Measurements from ENCODE around the gene SRRM5.
"Not testable (repeated sequence)": the region's sequence is repeated elsewhere in the genome, so short reads cannot be mapped to it uniquely, and the experiment has no call there.

The SRRM5 gene, protein sequence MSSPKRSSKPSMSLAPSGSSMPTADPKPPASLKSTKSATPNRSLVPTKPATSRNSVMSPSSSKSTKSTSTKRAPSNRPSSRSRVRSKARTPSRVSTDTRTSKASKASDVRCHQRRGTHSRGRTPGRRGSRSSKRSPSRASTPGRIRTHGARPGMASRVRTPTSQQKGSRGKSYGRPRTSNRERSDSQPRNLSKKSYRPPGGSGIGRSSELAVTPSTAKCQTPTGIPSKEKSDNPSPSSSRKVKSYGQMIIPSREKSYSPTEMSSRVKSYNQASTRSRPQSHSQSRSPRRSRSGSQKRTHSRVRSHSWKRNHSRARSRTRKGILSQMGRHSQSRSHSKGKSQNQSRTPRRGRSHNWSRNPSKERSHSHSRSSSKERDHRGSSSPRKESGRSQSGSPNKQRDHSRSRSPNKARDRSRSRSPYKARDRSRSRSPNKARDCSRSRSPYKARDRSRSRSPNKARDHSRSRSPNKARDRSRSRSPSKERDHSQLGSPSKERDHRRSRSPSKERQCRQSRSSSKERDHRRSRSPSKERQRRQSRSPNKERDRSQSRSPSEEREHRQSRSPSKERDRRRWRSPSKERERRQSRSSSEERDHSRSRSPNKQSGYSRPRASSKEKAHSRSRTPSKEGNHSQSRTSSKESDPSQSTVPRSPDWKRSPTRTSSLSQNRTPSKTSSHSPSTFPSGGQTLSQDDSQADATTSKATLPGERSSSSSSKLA

DNA sequence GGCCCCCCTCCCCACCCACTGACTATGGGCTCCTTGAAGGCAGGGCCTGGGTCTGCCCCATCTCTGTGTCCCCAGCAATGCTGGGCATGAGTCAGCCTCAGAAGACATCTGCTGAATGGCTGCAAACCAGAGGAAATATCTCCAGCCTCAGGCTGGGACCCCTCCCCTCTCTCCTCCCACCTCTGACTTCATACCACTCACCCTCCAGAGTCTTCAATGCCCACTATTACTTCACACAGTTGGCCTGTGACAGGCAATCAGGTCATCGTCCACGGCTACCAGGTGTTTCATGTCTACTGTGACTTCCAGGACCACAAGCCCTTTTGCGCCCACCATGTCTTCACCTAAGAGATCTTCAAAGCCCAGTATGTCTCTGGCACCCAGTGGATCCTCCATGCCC lies at the start of gene SRRM5:
SRRM5 (plus strand) TSS at position 301 of the 400 bp plus-strand sequence; CDS start at position 335, 34 bp downstream.
- no peak for DNase-seq

DNA sequence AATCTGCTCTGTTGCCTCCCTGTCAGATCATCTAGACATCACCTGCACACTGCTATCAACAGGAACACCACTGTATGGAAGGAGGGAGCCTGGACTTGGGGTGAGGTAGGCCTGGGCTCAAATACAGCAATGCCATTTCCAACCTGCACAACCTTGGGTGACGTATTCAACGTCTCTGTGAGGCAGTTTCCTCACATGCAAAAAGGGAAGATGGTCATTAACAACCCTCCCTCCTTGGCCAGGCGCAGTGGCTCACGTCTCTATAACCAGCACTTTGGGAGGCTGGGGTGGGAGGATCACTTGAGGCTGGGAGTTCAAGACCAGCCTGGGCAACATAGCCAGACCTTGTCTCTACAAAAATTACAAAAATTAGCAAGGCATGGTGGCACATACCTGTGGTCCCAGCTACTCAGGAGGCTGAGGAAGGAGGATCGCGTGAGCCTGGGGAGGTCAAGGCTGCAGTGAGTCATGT lies 49.6 kb upstream of the SRRM5 start:
- DNase-seq = no peak

DNA sequence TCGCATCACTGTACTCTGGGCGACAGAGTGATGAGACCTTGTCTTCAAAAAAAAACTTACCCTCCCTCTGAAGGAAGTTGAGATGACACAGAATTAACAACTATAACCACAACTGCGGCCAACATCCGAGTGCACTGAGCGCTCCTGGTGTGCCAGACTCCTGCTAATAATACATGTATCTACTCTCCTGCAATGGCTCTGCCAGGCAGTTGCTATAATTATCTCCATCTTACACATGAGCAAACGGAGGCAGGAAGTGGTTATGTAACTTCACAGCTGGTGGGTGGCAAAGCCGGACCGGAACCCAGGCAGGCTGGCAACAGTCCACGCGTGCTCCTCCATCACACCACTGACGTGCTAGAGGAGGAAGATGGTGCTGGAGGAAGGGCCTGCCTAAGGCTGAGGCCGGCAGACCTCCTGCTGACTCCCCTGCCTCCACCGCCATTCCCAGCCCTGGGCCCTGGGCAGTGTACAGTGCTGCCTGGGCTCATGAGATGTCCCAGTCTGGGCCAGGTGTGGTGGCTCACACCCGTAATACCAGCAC lies 49.1 kb upstream of the SRRM5 start:
- DNase-seq = peak; percentile 52

DNA sequence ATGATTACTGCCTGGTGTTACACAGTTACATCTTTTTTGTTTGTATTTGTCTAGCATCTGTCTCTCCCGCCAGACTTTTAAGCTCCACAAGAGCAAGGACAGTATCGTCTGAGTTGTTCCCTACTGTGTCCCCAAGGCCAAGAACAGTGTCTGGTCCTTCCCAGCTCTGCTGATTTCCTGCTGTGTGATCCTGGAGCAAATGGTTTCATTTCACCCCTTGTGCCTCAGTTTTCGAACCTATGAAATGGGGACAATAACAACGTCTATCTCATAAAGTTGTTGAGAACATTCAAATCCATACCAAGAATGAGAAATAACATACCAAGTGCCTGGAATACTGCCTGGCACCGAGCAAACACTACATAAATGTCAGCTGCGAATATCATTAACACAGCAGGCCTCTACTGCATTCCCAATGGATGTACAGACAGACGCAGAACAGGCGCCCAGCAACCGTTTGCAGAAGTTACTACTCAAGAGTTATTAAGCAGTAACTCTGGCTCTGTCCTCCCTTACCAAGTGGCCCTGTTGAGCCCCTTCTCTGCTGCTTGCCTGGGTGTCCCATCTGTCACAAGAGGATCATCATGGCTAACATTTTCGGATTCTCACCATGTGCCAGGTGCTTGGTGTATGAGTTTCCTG lies 48.0 kb upstream of the SRRM5 start:
- no peak for DNase-seq

DNA sequence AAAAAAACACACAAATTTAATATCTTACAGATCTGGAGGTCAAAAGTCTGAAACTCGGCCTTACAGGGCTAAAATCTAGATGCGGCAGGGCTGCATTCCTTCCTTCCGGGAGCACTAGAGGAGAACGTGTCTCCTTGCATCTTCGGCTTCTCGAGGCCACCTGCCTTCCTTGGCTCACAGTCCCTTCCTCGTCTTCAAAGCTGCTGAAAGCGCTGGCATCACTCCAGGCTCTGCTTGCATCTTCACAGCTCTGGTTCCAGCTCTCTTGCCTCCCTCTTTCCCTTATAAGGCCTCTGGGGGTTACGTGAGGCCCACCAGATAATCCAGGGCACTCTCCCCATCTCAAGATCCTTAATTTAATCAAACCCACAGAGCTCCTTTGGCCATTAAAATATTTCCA lies 47.1 kb upstream of the SRRM5 start:
- DNase-seq = no peak

DNA sequence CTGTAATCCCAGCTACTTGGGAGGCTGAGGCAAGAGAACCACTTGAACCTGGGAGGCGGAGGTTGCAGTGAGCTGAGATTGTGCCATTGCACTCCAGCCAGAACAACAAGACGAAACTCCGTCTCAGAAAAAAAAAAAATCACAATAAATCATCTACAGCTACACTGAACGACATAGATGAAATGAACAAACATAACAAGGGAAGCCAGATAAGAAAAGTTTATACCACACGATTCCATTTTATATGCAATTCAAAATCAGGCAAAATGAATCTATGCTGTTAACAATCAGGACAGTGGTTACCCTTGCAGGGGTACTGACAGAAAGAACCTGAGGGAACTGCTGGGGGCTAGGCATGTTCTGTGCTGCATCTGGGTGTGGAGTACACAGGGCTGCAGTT lies 42.2 kb upstream of the SRRM5 start:
- no peak for DNase-seq

DNA sequence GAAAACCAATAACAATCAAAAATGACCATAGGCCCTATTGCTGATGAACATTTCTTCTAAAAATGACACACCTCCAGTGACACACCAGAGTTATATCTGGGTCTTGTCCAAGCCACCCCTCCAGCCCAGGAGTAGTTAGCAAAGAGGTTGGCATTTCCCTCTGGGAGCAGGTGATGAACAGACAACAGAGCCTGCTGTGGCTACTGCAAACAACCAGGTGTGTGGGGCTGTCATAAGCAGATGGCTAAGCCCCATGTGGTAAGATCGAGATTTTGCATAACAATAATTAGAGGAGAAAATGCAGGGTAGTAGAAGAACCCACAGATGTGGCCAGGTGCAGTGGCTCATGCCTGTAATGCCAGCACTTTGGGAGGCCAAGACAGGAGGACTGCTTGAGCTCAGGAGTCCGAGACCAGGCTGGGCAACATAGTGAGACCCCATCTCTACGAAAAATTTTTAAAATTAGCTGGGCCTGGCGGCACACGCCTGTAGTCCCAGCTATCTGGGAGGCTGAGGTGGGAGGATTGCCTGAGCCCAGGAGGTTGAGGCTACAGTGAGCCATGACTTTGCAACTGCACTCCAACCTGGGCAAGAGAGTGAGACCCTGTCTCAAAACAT lies 41.6 kb upstream of the SRRM5 start:
- DNase-seq = peak; percentile 30

DNA sequence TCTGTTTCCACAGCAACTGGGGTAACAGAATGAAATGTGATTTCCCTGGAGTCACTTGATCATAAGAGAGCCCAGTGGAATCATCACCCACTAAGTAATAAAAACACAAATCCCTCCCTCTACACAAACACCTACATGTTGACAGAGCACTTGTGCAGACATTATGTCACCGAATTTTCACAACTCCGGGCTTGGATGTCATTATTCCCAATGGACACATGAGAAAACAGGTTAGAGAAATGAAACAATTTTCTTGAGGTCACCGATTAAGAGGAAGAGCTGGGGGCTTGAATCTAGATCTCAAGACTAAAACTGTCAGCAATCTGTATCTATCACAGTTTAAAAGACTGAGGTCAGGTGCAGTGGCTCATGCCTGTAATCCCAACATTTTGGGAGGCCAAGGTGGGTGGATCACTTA lies 39.7 kb upstream of the SRRM5 start:
- no peak for DNase-seq

DNA sequence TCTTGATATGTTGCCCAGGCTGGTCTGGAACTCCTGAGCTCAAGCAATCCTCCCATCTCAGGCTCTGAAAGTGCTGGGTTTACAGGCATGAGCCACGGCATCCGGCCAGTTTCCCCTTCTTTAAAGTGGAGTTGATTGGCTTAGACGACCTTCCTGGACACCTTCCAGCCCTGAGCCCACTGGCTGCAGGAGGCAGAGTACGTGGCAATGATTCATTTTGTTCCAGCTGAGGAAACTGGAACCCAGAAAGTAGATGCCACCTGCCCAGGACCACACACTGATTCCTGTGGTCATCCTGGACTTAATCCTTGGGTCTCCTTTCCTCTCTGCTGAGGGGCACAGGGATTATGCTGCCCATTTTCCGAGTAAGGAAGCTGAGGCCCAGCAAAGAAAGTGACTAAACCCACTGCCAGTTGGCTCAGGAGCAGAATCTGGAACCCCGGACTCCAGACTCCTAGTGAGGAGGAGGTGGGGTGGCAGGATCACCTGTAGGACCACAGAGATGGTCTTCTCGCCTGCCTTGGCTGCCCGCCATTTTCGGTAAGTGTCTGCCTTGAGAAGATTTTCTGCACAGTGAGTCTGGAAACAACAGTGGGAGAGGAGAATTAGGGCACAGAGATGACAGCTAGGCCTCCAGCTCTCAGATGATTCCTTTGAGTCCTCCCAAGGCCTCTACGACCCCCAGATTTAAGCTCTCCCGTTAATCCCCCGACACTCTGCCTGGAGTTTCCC lies 37.3 kb upstream of the SRRM5 start:
- no peak for DNase-seq

DNA sequence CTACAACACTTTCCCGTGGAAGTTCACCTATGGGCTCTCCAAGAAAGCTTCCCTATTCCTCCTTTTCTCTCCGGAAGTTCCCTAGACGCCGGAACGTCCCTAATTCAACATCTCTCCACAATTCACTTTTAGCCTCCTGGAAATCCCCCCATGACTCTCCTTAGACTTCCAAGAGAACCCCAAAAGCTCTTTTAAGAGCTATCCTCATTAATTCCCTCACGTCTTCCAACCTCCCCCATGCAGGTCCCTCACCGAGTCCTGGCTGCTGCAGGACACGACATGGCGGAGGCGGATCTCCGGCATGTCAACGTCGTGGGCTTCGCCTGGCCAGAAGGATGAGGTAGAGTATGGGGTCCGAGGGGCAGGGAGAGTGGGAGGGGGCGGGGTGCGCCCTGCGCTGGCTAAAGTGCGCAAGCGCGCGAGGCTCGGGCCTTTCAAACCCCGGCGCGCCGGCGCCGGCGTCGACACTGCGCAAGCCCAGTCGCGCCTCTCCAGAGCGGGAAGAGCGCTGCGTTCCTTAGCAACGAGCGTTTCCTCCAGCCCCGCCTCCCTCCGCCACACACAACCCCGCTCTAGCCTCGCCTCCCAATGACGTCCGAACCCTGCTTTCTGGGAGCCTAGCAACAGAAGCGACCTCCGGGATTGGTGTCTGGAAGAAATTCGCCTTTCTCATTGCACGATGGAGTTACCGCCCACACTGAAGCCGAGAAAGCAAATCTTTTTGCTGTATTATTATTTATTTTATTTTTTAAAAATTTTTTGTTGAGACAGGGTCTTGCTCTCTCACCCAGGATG lies 36.5 kb upstream of the SRRM5 start, which contains the start of the genes PINLYP and XRCC1:
PINLYP (plus strand) TSS at position 646 of the 795 bp plus-strand sequence. CDS start 1,391 bp downstream, outside the sequence.
XRCC1 (minus strand) TSS at position 372 of the 795 bp plus-strand sequence; CDS start at position 303, 69 bp downstream.
- peak; percentile 96 for DNase-seq

DNA sequence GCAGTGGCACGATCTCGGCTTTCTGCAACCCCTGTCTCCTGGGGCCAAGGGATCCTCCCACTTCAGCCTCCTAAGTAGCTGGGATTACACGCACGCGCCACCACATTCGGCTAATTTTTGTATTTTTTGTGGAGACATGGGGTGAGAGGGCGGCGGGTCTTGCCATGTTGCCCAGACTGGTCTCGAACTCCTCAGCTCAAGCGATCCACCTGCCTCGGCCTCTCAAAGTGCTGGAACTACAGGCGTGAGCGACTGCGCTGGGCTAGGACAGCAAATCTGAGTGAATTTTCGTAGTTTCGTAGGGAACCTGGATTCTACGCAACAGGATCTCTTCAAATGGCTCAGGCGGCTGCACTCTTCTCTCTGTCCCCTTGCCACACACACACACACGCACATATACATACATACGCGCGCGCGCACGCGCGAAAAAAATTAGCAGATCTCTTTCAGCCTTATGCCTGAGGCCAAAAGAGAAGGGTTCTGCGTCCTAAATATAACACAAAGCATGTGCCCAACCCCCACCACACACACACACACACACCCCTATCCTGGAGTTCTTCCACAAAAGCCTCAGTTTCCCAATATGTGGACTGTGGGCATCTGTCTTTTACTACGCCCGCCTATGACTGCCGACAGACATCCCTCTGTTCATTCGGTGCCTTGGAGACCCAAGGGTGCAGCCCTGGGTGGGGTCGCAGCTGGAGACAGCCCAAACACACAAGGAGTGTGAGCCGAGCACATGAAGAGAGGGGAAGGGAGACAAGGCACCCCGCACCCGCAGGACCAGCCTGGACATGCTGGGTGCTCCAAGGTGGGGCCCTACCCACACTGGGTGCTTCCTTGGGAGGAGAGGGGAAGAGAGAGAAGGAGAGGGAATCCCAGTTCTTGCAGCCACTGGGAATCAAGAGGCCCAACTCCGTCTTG lies 35.7 kb upstream of the SRRM5 start:
- DNase-seq = no peak

DNA sequence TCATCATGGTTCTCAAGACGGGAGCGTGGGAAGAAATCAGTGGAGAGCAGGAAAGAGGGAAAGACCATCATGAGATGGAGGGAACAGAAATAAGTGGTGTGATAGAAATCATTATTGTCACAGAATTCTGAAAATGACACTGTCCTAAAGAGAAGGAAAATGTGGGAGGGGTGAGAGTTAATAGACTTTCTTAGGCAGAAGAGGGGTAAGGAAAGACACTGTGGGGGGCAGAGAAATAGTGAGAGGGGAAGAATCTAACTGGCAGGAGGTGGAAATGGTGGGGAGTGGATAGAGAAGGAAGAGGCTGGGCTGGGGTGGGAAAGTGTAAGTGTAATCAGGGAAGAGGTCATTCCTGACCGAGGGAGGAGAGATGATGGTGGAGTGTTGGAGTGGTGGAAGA lies 33.1 kb upstream of the SRRM5 start:
- no peak for DNase-seq

DNA sequence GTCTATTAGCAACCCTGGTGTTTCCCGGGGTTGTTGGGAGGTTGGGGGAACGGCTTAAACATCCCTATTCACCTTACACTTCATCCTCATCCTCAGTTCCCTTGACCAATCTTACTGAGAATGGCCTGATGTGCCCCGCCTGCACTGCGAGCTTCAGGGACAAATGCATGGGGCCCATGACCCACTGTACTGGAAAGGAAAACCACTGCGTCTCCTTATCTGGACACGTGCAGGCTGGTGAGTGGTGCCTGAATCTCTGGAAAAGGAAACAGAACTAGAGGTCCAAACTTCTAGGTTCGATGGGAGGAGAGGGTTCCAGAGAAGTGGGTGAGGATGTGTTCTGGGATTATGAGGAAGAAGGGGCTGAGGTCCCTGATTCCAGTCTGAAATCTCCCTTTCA lies 30.4 kb upstream of the SRRM5 start:
- DNase-seq = no peak

DNA sequence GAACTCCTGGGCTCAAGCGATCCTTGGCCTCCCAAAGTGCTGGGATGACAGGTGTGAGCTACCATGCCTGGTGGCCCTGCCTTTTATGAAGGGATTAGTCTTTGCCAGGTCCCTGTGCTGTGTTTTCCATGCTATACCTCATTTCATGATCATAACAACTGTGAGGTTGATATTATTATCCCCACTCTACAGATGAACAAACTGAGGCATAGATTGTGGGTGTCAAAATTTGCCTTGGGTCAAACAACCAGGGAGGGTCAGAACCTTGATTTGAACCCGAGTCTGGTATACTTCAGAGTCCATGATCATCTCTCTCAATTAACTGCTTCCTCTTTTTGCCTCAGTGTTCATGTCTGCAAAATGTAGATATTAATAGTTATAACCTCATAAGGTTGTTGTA lies 29.4 kb upstream of the SRRM5 start:
- no peak for DNase-seq

DNA sequence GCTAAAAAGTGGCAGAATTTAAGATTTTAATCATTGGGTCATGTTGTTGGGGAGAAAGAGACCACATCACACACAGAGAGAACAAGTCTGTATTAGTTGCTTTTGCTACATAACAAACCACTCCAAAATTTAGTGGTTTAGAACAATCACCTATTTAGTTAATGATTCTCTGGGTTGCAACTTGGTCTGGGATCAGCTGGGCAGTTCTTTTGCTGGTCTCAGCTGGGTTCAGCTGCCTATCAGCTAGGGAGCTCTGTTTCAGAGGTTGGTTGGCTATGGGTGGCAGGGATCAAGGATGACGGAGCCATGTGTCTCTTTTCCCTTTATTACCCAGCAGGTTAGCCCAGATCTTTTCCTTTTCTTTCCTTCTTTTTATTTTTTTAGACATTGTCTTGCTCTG lies 27.4 kb upstream of the SRRM5 start:
- no peak for DNase-seq

DNA sequence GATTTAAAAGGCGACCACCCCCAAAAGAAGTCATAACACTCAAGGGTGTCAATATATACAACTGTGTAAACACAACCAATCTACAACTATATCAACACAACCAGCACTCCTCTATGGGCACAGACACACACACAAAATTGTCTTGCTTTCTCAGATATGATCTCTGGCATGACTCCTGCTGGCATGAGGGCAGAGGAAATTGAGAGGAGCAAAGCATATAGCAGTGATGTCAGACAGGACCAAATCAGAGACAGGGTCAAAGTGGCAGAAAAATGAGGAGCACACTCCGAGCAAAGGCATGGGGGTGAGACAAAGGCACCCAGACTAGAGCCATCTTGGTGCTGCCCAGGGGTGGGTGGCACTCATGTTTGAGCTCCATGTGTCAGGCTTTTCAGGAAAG lies 25.5 kb upstream of the SRRM5 start:
- DNase-seq = no peak

DNA sequence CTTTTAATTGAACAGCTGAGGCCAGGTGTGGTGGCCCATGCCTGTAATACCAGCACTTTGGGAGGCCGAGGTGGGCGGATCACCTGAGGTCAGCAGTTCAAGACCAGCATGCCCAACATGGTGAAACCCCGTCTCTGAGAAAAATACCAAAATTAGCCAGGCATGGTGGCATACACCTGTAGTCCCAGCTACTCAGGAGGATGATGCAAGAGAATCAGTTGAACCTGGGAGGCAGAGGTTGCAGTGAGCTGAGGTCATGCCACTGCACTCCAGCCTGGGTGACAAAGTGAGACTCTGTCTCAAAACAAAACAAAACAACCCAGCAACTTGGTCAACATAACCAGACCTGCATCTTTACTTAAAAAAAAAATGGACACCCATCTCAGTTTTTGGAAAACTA lies 24.9 kb upstream of the SRRM5 start:
- DNase-seq = not testable (repeated sequence)

DNA sequence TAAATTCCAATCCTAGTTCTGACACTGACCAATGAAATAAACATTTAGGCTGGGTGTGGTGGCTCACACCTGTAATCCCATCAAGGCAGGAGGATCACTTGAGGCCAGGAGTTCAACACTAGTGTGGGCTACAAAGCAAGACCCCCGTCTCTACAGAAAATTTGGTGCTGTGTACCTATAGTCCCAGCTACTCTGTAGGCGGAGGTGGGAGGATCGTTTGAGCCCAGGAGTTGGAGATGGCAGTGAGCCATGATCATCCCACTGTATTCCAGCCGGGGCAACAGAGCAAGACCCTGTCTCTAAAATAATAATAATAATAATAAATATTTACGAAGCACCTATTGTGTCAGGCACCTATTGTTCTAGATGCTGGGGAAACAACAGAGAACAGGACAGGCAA lies 22.6 kb upstream of the SRRM5 start:
- no peak for DNase-seq

DNA sequence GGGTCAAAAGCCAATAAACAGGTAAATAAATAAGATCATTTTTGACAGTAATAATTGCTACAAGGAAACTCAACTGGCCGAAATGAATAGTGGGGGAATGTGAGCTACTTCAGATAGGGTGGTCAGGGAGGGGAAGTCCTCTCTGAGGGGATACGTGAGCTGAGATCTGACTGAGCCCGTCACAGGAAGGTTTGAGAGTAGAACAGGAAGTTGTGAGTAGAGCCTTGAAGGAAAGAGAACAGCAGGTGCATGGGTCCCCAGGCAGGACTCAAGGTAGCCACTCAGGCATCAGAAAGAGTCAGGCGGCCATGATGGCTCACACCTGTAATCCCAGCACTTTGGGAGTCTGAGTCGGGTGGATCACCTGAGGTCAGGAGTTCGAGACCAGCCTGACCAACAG lies 22.2 kb upstream of the SRRM5 start:
- no peak for DNase-seq

Measured in RPMI8226 (cell line).